H1 (cell line): ENCODE results near the gene CTSS. TPM values are rescaled to one million over a fixed set of nuclear protein-coding genes. Genes with fewer than 3 reads are reported as not detected.

Experiments used
- NANOG ChIP-seq: IDR thresholded peaks from 2 replicates; pipeline ENCODE4 v1.6.1; 2011; ENCODE audit warnings: low read length, low read depth, mild to moderate bottlenecking, inconsistent platforms; ENCODE audit not compliant: insufficient read depth, poor library complexity, severe bottlenecking
- polyA plus RNA-seq, 7 experiments: library from polyadenylated mRNA; depleted of rRNA in 3 of 7; stranded (reverse) in 5 of 7; unstranded in 2 of 7; fragments of >200 nt in 5 of 7; fragments of 200-250 nt in 2 of 7; gene quantifications; 1 replicate in 5 of 7; 2 replicates in 1 of 7; 4 replicates in 1 of 7; pipeline versions ENCODE4 v1.2.1 to v1.2.3, GENCODE V29; 2011 to 2013; ENCODE audit warnings: missing spikeins in 2 of 7, mixed read lengths in 2 of 7
- total RNA-seq: library from RNA; stranded (reverse); fragmentation: NEBNext Ultra II Directional; extraction: Animal tissue kit (Norgen Biotek cat#: 25700); gene quantifications from 2 replicates; pipeline ENCODE4 v1.2.1, GENCODE V29; 2021

The CTSS gene
- total and polyA plus RNA-seq, 2 of the 8 experiments (the other 6 are each of a cell fraction or from before 2014, with no cell fraction given) = not detected

GRCh38 chr1:150808121-150808520 lies 42.5 kb upstream of the CTSS start, which contains the start of gene CTSK (continued):
- TF ChIP-seq NANOG = no peak
